ENCODE measurements around the gene LTA4H.

DNA sequence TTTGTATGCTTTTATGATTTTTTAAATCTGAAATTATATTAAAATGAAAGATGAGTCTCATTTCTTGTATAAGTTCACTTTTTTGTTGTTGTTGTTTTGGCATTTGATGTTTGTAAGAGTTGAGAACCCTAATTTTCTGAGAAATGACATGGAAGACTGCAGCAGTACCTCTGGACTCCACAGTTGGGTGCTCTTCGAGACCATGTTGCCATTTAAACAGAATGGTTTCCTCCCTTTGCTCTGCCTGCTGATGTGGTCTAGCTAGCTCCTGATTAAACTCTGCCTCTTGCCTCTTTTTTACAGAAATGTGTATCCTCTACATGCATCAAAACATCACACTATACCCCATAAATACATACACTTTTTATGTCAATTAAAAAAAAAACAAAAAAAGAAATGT lies 5.8 kb upstream of the LTA4H start:
- TF ChIP-seq EP300 (IDR thresholded peaks at IDR 0.05), result no peak
- TF ChIP-seq, protein P1, sequence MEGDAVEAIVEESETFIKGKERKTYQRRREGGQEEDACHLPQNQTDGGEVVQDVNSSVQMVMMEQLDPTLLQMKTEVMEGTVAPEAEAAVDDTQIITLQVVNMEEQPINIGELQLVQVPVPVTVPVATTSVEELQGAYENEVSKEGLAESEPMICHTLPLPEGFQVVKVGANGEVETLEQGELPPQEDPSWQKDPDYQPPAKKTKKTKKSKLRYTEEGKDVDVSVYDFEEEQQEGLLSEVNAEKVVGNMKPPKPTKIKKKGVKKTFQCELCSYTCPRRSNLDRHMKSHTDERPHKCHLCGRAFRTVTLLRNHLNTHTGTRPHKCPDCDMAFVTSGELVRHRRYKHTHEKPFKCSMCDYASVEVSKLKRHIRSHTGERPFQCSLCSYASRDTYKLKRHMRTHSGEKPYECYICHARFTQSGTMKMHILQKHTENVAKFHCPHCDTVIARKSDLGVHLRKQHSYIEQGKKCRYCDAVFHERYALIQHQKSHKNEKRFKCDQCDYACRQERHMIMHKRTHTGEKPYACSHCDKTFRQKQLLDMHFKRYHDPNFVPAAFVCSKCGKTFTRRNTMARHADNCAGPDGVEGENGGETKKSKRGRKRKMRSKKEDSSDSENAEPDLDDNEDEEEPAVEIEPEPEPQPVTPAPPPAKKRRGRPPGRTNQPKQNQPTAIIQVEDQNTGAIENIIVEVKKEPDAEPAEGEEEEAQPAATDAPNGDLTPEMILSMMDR (IDR thresholded peaks at IDR 0.05), result no peak

Measured in tibial nerve (tissue), 4 donors.